Measurements from ENCODE around the gene KCNK16. TPM values are rescaled to one million over a fixed set of nuclear protein-coding genes. Genes with fewer than 3 reads are reported as not detected.

Gene KCNK16
- polyA plus RNA-seq, 1 experiment = not detected

GRCh38 chr6:39302011-39302410, 20.5 kb downstream of the KCNK16 start:
- Histone ChIP-seq H3K36me3 (ENCODE audit: control insufficient read depth, insufficient read depth, low read length) (no peaks in the 10 kb centered on the region), H3K27me3 (ENCODE audit: control insufficient read depth, insufficient read depth, low read length) (no peaks in the 10 kb centered on the region; the same call in 1 of the 2 replicates), H3K4me3 (ENCODE audit: low read depth, low read length) (no peak overlapping the region)
- TF ChIP-seq, protein P1, sequence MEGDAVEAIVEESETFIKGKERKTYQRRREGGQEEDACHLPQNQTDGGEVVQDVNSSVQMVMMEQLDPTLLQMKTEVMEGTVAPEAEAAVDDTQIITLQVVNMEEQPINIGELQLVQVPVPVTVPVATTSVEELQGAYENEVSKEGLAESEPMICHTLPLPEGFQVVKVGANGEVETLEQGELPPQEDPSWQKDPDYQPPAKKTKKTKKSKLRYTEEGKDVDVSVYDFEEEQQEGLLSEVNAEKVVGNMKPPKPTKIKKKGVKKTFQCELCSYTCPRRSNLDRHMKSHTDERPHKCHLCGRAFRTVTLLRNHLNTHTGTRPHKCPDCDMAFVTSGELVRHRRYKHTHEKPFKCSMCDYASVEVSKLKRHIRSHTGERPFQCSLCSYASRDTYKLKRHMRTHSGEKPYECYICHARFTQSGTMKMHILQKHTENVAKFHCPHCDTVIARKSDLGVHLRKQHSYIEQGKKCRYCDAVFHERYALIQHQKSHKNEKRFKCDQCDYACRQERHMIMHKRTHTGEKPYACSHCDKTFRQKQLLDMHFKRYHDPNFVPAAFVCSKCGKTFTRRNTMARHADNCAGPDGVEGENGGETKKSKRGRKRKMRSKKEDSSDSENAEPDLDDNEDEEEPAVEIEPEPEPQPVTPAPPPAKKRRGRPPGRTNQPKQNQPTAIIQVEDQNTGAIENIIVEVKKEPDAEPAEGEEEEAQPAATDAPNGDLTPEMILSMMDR (IDR thresholded peaks at IDR 0.05; ENCODE audit: insufficient read depth, low read depth, low read length) = no peak
- DNase-seq (ENCODE audit: low read depth) = no peak
- ChIA-PET POLR2A (no interaction called here), CTCF (interaction anchor here (0.7 to 10.7 kb wide), 13 partner anchors 8 to 430 kb away, joined by 3 to 136 read pairs (median 4); no protein-coding TSS in a partner anchor)

DNA sequence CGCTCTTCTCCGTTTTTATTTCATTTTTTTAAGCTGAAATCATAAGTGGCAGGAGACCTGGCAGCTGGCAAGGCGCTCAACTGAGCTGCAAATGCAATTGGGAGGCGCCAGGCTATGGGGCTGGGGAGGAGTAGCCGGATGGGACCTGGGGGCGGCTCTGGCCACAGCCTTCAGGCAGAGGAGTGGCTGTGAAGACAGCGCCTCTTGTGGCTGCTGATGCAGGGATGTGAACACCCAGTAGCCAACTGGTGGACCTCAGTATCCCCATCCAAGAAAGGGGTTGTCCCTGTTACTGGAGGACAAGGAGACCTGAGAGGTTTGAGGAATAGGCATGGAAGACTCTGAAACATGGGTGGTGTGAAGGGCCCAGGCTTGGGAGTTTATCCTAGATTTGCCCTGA, 20.9 kb downstream of the KCNK16 start:
- ChIA-PET CTCF (interaction anchor here (1.1 to 10.7 kb wide), 7 partner anchors 9 to 430 kb away, joined by 3 to 136 read pairs (median 5); no protein-coding TSS in a partner anchor), POLR2A (no interaction called here)
- TF ChIP-seq, protein P1 (IDR thresholded peaks at IDR 0.05; ENCODE audit: insufficient read depth, low read depth, low read length) = peak; percentile 32
- Histone ChIP-seq H3K36me3 (ENCODE audit: control insufficient read depth, insufficient read depth, low read length) (no peaks in the 10 kb centered on the region), H3K4me3 (ENCODE audit: low read depth, low read length) (no peak overlapping the region), H3K27me3 (ENCODE audit: control insufficient read depth, insufficient read depth, low read length) (no peaks in the 10 kb centered on the region; the same call in 1 of the 2 replicates)
- DNase-seq (ENCODE audit: low read depth) = no peak

DNA sequence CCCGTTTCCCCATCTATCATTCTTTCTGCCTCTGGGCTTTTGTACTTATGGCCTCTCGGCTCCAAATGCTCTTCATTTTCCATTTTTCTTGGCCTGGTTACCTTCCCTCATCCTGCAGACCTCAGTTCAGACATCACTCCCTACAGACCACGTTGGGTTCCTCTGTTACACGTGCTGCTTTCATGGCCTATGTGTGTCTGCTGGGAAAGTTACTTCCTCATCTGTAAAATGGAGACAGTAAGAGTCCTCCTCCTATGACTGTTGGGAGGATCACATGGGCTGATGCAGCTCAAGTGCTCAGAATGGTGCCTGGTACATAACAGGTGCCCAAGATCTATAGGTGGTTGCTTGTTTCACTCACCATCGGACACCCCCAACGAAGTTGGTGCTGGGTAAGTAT, 21.8 kb downstream of the KCNK16 start:
- CTCF ChIA-PET = interaction anchor here (1.1 to 10.7 kb wide), 5 partner anchors 10 to 328 kb away, joined by 3 to 136 read pairs (median 5); no protein-coding TSS in a partner anchor
- POLR2A ChIA-PET = no interaction called here
- H3K27me3 ChIP-seq (ENCODE audit: control insufficient read depth, insufficient read depth, low read length) = no peaks in the 10 kb centered on the region; the same call in 1 of the 2 replicates
- no peaks in the 10 kb centered on the region for H3K36me3 ChIP-seq (ENCODE audit: control insufficient read depth, insufficient read depth, low read length)
- no peak for DNase-seq (ENCODE audit: low read depth)
- TF ChIP-seq, protein P1 (IDR thresholded peaks at IDR 0.05; ENCODE audit: insufficient read depth, low read depth, low read length) = no peak
- H3K4me3 ChIP-seq (ENCODE audit: low read depth, low read length) = no peak overlapping the region

- DNase-seq (ENCODE audit: low read depth) = no peak
- CTCF ChIA-PET = interaction anchor here (10.7 kb wide), 1 partner anchor 130 kb away, joined by 136 read pairs; no protein-coding TSS in a partner anchor
- TF ChIP-seq, protein P1 (IDR thresholded peaks at IDR 0.05; ENCODE audit: insufficient read depth, low read depth, low read length) = no peak
These were observed 24.4 kb downstream of the KCNK16 start for GRCh38 chr6:39298061-39298460.

GRCh38 chr6:39296745-39297640, 25.5 kb downstream of the KCNK16 start:
- Histone ChIP-seq H3K4me3 (ENCODE audit: low read depth, low read length) (no peak overlapping the region), H3K27me3 (ENCODE audit: control insufficient read depth, insufficient read depth, low read length) (no peaks in the 10 kb centered on the region; the same call in none of the 2 replicates), H3K36me3 (ENCODE audit: control insufficient read depth, insufficient read depth, low read length) (no peaks in the 10 kb centered on the region)
- ChIA-PET POLR2A (no interaction called here), CTCF (interaction anchor here (1.2 kb wide), 1 partner anchor 13 kb away, joined by 4 read pairs; no protein-coding TSS in a partner anchor)
- DNase-seq (ENCODE audit: low read depth) = no peak
- TF ChIP-seq, protein P1 (IDR thresholded peaks at IDR 0.05; ENCODE audit: insufficient read depth, low read depth, low read length) = no peak

More at GRCh38 chr6:39298061-39298460, 24.4 kb downstream of the KCNK16 start:
- Histone ChIP-seq H3K4me3 (ENCODE audit: low read depth, low read length) (no peak overlapping the region), H3K27me3 (ENCODE audit: control insufficient read depth, insufficient read depth, low read length) (no peaks in the 10 kb centered on the region; the same call in none of the 2 replicates), H3K36me3 (ENCODE audit: control insufficient read depth, insufficient read depth, low read length) (no peaks in the 10 kb centered on the region)
- POLR2A ChIA-PET = no interaction called here

Measured in BJ (cell line).